Pancreas (tissue), 10 donors: ENCODE results near the gene PCDHGB4. TPM values are rescaled to one million over a fixed set of nuclear protein-coding genes. Genes with fewer than 3 reads are reported as not detected.
"Not testable (repeated sequence)": the region's sequence is repeated elsewhere in the genome, so short reads cannot be mapped to it uniquely, and the experiment has no call there.

Experiments used
- ATAC-seq, 4 donors: fragments of 200-7000 bp; cut with Tn5 transposase; one replicate each; pipeline versions ENCODE4 v1.8.0 to v1.9.1; 2020; ENCODE audit warnings: mild to moderate bottlenecking in 4 of 4, moderate library complexity in 4 of 4
- DNase-seq, 6 donors: peaks; one replicate each; pipeline ENCODE4 v3.0.0-alpha.2; 2020
- FAIRE-seq: peaks from 2 replicates; lab custom pipeline; 2012; peaks lifted over from hg19 to GRCh38; lab: Jason Lieb, UNC
- H3K27ac ChIP-seq, 4 donors: fragments of 200-600 bp; sonication (generic); 1 replicate in 3 of 4; 2 replicates in 1 of 4; pipeline versions ENCODE4 v1.5.0 to v1.8.0; 2020
- H3K27me3 ChIP-seq, 4 donors: fragments of 200-600 bp; one replicate each; pipeline ENCODE4 v1.8.0; 2021
- H3K36me3 ChIP-seq, 3 donors: fragments of 200-600 bp; sonication (generic) in 1 of 3; one replicate each; pipeline versions ENCODE4 v1.5.0 to v1.8.0; 2020 to 2021
- H3K4me1 ChIP-seq, 3 donors: fragments of 200-600 bp; one replicate each; pipeline ENCODE4 v1.8.0; 2021
- H3K4me3 ChIP-seq, 4 donors: fragments of 200-600 bp; sonication (generic) in 2 of 4; one replicate each; pipeline versions ENCODE4 v1.5.0 to v1.8.0; 2020 to 2021
- H3K9me3 ChIP-seq, 4 donors: fragments of 200-600 bp; one replicate each; pipeline ENCODE4 v1.8.0; 2021
- WGBS, 2 donors: extraction: QIAGEN DNeasy Blood & Tissue Kit; methylation state at CpG; one replicate each; pipeline ENCODE4 v1.1.7; 2013; 5-methylcytosine and 5-hydroxymethylcytosine counted together
- intact Hi-C, 3 donors: fragments of 100-400 bp; cut with DNase I; formaldehyde crosslinking; loops; one replicate each; pipeline versions ENCODE4 v1.11.1 to v1.14.2; 2022
- polyA plus RNA-seq, 2 donors: library from polyadenylated mRNA; stranded (reverse); fragments of 200-250 nt; gene quantifications; one replicate each; pipeline ENCODE4 v1.2.3, GENCODE V29; 2013
- total RNA-seq, 6 donors: library from RNA; stranded (reverse); fragmentation: NEBNext Ultra II Directional in 4 of 6; extraction: Animal tissue kit (Norgen Biotek cat#: 25700) in 4 of 6; gene quantifications; one replicate each; pipeline versions ENCODE4 v1.2.1 to v1.2.4, GENCODE V29; 2021 to 2023
- TF ChIP-seq, protein P1 (sequence below), 4 donors: fragments of 200-600 bp; sonication (generic) in 3 of 4; IDR thresholded peaks; one replicate each; pipeline versions ENCODE4 v1.5.0 to v1.8.0; 2021; ENCODE audit warnings: antibody characterized with exemption in 4 of 4
- donor health status: healthy with polysubstance abuse.
- donor health status: DM: no; HTN: no; CAD: no; lungs with moderate emphysema.
- donor health status: DM: no; HTN: no; CAD: no.
- donor health status: control.
- donor health status: control.
- donor health status: Bipolar disorder and iron deficiency.
- donor health status: DM: yes; HTN: yes; CAD: no.
- donor health status: DM: no; HTN: no; CAD: no.
- donor health status: DM: no; HTN: no; CAD: no.
- donor health status: DM: yes; HTN: yes; CAD: no.

PCDHGB4 gene
- total and polyA plus RNA-seq, 8 donors, result 0.56 to 3.1 (median 1.8) TPM

DNA sequence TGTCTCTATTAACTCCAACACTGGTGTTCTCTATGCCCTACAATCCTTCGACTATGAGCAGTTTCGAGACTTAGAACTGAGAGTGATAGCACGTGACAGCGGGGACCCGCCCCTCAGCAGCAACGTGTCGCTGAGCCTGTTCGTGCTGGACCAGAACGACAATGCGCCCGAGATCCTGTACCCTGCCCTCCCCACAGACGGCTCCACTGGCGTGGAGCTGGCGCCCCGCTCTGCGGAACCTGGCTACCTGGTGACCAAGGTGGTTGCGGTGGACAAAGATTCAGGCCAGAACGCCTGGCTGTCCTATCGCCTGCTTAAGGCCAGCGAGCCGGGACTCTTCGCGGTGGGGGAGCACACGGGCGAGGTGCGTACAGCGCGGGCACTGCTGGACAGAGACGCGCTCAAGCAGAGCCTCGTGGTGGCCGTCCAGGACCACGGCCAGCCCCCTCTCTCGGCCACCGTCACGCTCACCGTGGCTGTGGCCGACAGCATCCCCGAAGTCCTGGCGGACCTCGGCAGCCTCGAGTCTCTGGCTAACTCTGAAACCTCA lies 35.3 kb downstream of the PCDHGB4 start:
- peaks cover 0 to 63% (median 10%) of the 10 kb centered on the region in 4 donors for H3K9me3 ChIP-seq

DNA sequence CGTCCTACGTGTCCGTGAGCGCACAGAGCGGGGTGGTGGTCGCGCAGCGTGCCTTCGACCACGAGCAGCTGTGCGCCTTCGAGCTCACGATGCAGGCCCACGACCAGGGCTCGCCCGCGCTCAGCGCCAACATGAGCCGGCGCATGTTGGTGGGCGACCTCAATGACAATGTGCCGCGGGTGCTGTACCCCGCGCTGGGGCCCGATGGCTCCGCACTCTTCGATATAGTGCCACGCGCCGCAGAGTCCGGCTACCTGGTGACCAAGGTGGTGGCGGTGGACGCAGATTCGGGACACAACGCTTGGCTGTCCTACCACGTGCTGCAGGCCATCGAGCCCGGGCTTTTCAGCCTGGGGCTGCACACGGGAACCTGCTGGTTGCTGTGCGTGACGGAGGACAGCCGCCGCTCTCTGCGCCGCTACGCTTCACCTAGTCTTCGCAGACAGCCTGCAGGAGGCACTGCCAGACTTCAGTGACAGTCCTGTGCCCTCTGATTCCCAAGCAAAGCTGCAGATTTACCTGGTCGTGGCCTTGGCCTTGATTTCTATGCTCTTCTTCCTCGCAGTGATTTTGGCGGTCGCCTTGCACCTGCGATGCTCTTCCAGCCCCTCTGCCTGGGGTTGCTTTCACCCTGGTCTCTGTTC lies 40.4 kb downstream of the PCDHGB4 start:
- peak in 1 of 6 donors; percentile 44 for DNase-seq
- WGBS, 2 donors, result 27 to 33% methylated on average over 53 of the region's 53 CpGs
- H3K27me3 ChIP-seq, result no peaks in the 10 kb centered on the region
- no peaks in the 10 kb centered on the region for H3K36me3 ChIP-seq
- H3K4me1 ChIP-seq, result no peaks in the 10 kb centered on the region
- no peak for ATAC-seq
- H3K4me3 ChIP-seq, result no peak overlapping the region
- TF ChIP-seq, protein P1, sequence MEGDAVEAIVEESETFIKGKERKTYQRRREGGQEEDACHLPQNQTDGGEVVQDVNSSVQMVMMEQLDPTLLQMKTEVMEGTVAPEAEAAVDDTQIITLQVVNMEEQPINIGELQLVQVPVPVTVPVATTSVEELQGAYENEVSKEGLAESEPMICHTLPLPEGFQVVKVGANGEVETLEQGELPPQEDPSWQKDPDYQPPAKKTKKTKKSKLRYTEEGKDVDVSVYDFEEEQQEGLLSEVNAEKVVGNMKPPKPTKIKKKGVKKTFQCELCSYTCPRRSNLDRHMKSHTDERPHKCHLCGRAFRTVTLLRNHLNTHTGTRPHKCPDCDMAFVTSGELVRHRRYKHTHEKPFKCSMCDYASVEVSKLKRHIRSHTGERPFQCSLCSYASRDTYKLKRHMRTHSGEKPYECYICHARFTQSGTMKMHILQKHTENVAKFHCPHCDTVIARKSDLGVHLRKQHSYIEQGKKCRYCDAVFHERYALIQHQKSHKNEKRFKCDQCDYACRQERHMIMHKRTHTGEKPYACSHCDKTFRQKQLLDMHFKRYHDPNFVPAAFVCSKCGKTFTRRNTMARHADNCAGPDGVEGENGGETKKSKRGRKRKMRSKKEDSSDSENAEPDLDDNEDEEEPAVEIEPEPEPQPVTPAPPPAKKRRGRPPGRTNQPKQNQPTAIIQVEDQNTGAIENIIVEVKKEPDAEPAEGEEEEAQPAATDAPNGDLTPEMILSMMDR (IDR thresholded peaks at IDR 0.05), result no peak
- intact Hi-C loops, result loop anchor here in 1 of 3 donors (10.0 kb wide), 1 partner anchor 63 kb away; the partner anchor contains the start of gene PCDHGA5
- no peak overlapping the region for H3K27ac ChIP-seq
- H3K9me3 ChIP-seq, result peaks cover 0 to 44% (median 0%) of the 10 kb centered on the region in 4 donors
- FAIRE-seq, result no peak

More for the DNA sequence above, 35.3 kb downstream of the PCDHGB4 start:
- H3K27me3 ChIP-seq, result no peaks in the 10 kb centered on the region
- no peak overlapping the region for H3K27ac ChIP-seq
- no peak overlapping the region for H3K4me3 ChIP-seq
- DNase-seq, result no peak
- ATAC-seq, result no peak
- no peak for FAIRE-seq
- no peaks in the 10 kb centered on the region for H3K4me1 ChIP-seq
- TF ChIP-seq, protein P1 (IDR thresholded peaks at IDR 0.05), result no peak
- intact Hi-C loops, result loop anchor here in 1 of 3 donors (10.0 kb wide), 1 partner anchor 58 kb away; the partner anchor contains the start of gene PCDHGA5
- WGBS, 2 donors, result 13 to 17% methylated on average over 42 of the region's 42 CpGs
- H3K36me3 ChIP-seq, result no peaks in the 10 kb centered on the region

DNA sequence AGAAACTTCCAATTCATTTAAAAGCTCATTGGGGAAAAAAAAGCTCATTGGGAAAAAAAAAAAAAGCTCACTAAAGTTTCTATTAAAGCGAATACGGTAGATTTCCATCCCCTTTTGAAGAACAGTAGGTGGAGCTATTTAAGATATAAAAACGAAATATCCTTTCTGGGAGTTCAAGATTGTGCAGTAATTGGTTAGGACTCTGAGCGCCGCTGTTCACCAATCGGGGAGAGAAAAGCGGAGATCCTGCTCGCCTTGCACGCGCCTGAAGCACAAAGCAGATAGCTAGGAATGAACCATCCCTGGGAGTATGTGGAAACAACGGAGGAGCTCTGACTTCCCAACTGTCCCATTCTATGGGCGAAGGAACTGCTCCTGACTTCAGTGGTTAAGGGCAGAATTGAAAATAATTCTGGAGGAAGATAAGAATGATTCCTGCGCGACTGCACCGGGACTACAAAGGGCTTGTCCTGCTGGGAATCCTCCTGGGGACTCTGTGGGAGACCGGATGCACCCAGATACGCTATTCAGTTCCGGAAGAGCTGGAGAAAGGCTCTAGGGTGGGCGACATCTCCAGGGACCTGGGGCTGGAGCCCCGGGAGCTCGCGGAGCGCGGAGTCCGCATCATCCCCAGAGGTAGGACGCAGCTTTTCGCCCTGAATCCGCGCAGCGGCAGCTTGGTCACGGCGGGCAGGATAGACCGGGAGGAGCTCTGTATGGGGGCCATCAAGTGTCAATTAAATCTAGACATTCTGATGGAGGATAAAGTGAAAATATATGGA lies 43.0 kb downstream of the PCDHGB4 start, which contains the start of gene PCDHGA12:
TSS of gene PCDHGA12 (plus strand) at position 176 of the 782 bp plus-strand sequence. CDS start at position 429, 253 bp downstream.
- 10% methylated on average over 33 of the region's 33 CpGs for WGBS, 2 donors
- TF ChIP-seq, protein P1 (IDR thresholded peaks at IDR 0.05), result no peak
- H3K9me3 ChIP-seq, result peaks cover 0 to 33% (median 0%) of the 10 kb centered on the region in 4 donors
- H3K4me1 ChIP-seq, result no peaks in the 10 kb centered on the region
- H3K27ac ChIP-seq, result no peak within 1 kb of the TSS
- H3K4me3 ChIP-seq, result peak within 1 kb of the TSS in 1 of 4 donors; percentile 13
- DNase-seq (no peak), ATAC-seq (peak in 3 of 4 donors; percentile 55 to 84 (median 74)), FAIRE-seq (no peak)
- no peaks in the 10 kb centered on the region for H3K27me3 ChIP-seq
- no peaks in the 10 kb centered on the region for H3K36me3 ChIP-seq
- intact Hi-C loops, result no loop called here

- H3K4me1 ChIP-seq, result no peaks in the 10 kb centered on the region
- no peaks in the 10 kb centered on the region for H3K36me3 ChIP-seq
- 10% methylated on average over 37 of the region's 37 CpGs for WGBS, 2 donors
- no peak overlapping the region for H3K27ac ChIP-seq
- peak in 2 of 4 donors; percentile 24 to 60 for ATAC-seq
- H3K27me3 ChIP-seq, result no peaks in the 10 kb centered on the region
- H3K4me3 ChIP-seq, result peak overlapping the region in 1 of 4 donors; percentile 13
- DNase-seq, result peak in 1 of 6 donors; percentile 40
- H3K9me3 ChIP-seq, result peaks cover 0 to 27% (median 0%) of the 10 kb centered on the region in 4 donors
- TF ChIP-seq, protein P1 (IDR thresholded peaks at IDR 0.05), result no peak
- FAIRE-seq, result no peak
- intact Hi-C loops, result no loop called here
Observed at GRCh38 chr5:141431286-141431685, 43.8 kb downstream of the PCDHGB4 start.

DNA sequence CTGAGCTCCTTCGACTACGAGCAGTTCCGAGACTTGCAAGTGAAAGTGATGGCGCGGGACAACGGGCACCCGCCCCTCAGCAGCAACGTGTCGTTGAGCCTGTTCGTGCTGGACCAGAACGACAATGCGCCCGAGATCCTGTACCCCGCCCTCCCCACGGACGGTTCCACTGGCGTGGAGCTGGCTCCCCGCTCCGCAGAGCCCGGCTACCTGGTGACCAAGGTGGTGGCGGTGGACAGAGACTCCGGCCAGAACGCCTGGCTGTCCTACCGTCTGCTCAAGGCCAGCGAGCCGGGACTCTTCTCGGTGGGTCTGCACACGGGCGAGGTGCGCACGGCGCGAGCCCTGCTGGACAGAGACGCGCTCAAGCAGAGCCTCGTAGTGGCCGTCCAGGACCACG lies 44.8 kb downstream of the PCDHGB4 start:
- peaks cover 0 to 26% (median 0%) of the 10 kb centered on the region in 4 donors for H3K9me3 ChIP-seq
- FAIRE-seq, H3K27ac ChIP-seq, ATAC-seq, H3K4me1 ChIP-seq, intact Hi-C loops, H3K36me3 ChIP-seq, H3K27me3 ChIP-seq, H3K4me3 ChIP-seq: not testable (repeated sequence)
- DNase-seq, result peak in 1 of 6 donors; percentile 32
- 19 to 22% methylated on average over 18 to 38 of the region's 38 CpGs for WGBS, 2 donors

DNA sequence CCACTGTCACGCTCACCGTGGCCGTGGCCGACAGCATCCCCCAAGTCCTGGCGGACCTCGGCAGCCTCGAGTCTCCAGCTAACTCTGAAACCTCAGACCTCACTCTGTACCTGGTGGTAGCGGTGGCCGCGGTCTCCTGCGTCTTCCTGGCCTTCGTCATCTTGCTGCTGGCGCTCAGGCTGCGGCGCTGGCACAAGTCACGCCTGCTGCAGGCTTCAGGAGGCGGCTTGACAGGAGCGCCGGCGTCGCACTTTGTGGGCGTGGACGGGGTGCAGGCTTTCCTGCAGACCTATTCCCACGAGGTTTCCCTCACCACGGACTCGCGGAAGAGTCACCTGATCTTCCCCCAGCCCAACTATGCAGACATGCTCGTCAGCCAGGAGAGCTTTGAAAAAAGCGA lies 45.2 kb downstream of the PCDHGB4 start:
- H3K4me1 ChIP-seq, ATAC-seq, H3K27ac ChIP-seq, H3K27me3 ChIP-seq, H3K36me3 ChIP-seq, FAIRE-seq, intact Hi-C loops, H3K4me3 ChIP-seq: not testable (repeated sequence)
- DNase-seq, result peak in 1 of 6 donors; percentile 20
- H3K9me3 ChIP-seq, result peaks cover 0 to 22% (median 0%) of the 10 kb centered on the region in 4 donors
- WGBS, 2 donors, result 16 to 17% methylated on average over 24 to 29 of the region's 29 CpGs
